Measurements from ENCODE around the gene GGNBP2.

GGNBP2 gene

DNA sequence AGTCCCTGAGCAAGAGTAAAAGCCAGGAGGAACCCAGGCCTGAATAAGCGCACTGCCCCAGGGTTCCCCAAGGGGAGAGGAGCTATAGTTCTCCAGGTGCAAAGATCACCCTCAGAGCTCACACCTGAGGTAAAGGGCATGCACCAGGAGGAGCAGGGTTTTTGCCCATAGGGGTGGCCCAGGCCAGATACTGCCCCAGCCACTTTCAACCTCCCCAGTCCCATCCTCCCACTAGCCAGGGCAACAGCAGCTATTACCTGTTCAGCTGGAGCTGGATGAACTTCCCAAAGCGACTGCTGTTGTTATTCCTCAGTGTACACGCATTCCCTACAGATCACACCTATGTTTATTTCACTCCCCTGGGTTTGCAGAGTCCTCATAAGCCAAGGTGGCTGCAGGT is 29.9 kb upstream of the GGNBP2 start:
- no peak for DNase-seq (ENCODE audit: low read depth)
- no peak overlapping the region for H3K4me3 ChIP-seq (ENCODE audit: low read depth, low read length)
- TF ChIP-seq, protein P1, sequence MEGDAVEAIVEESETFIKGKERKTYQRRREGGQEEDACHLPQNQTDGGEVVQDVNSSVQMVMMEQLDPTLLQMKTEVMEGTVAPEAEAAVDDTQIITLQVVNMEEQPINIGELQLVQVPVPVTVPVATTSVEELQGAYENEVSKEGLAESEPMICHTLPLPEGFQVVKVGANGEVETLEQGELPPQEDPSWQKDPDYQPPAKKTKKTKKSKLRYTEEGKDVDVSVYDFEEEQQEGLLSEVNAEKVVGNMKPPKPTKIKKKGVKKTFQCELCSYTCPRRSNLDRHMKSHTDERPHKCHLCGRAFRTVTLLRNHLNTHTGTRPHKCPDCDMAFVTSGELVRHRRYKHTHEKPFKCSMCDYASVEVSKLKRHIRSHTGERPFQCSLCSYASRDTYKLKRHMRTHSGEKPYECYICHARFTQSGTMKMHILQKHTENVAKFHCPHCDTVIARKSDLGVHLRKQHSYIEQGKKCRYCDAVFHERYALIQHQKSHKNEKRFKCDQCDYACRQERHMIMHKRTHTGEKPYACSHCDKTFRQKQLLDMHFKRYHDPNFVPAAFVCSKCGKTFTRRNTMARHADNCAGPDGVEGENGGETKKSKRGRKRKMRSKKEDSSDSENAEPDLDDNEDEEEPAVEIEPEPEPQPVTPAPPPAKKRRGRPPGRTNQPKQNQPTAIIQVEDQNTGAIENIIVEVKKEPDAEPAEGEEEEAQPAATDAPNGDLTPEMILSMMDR (conservative IDR thresholded peaks at IDR 0.05; ENCODE audit: low read depth, low read length), result no peak

DNA sequence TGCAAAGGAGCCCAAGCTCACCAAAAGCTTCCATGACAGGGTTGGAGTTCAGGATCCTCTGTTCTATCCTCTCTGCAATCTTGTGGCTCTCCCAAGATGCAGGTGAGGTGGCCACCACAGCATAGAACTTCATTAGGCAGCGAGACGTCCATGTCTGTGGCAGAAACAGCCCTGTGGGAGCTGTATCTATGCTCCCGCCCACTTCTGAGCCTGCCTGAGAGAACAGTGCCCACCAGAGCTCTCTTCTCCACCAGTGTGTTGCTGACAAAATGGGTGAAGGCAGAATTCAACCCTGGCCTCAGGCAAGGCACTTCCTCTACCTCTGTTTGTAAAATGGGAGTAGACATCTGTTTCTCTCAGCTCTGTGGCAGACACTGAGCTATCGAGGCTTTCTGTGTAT is 28.9 kb upstream of the GGNBP2 start:
- DNase-seq (ENCODE audit: low read depth), result no peak
- TF ChIP-seq, protein P1 (conservative IDR thresholded peaks at IDR 0.05; ENCODE audit: low read depth, low read length), result no peak
- no peak overlapping the region for H3K4me3 ChIP-seq (ENCODE audit: low read depth, low read length)

DNA sequence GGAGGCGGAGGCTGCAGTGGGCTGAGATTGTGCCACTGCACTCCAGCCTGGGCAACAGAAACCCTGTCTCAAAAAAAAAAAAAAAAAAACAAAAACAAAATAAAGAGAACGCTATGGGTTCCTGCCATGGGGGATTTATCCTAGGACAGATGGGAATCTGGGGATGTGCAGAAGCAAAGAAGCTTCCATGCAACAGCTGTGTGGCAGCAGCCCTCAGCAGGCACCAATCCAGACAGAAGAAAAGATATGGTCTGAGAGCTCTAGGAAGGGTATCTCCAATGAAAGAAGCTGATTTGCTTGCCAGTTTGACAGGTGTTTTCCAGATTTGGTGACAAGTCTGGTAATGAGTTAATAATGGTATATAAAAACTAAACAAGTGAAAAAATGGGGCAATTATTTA is 21.6 kb upstream of the GGNBP2 start:
- DNase-seq (ENCODE audit: low read depth), result no peak
- TF ChIP-seq, protein P1 (conservative IDR thresholded peaks at IDR 0.05; ENCODE audit: low read depth, low read length), result no peak
- H3K4me3 ChIP-seq (ENCODE audit: low read depth, low read length), result no peak overlapping the region

DNA sequence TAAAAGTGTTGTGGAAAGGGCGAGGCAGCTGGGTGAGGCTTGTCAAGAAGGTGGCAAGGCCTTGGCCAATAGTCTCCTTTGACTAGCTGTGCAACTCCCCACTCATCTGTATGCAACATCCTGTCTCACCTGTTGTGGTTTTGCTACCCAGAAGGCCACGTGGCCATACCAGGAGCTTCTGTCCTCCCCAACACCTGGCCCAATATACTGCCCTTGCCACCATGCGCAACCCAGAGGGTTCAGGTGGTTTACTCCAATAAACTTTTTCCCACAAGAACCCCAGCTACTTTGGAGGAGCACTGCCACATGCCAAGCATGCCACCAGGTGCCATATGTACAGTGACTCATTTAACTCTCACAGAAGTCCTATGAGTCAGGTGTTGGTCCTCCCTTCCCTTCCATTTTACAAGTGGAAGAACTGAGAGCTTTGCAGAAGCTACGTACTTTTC is 20.3 kb upstream of the GGNBP2 start:
- TF ChIP-seq, protein P1 (conservative IDR thresholded peaks at IDR 0.05; ENCODE audit: low read depth, low read length), result no peak
- DNase-seq (ENCODE audit: low read depth), result no peak
- no peak overlapping the region for H3K4me3 ChIP-seq (ENCODE audit: low read depth, low read length)

DNA sequence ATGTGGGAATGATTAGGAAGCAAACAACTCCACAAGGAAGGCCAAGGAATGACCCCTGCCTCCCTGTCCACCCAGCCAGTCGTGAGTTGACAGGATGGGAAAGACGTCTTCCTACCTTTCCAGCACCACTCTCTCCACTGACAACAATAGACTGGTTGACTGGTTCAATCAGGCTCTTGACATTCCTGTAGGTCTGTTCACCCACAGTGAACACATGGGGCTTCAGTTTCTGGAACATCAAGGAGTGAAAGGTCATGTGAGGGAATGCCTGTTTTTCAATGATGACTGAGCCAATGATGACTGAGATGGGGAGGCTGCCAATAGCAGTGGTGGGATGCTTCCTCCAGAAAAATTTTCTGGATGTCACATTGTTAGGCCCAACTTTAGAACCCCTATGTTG is 19.6 kb upstream of the GGNBP2 start:
- peak; percentile 34 for DNase-seq (ENCODE audit: low read depth)
- no peak overlapping the region for H3K4me3 ChIP-seq (ENCODE audit: low read depth, low read length)
- TF ChIP-seq, protein P1 (conservative IDR thresholded peaks at IDR 0.05; ENCODE audit: low read depth, low read length), result no peak

DNA sequence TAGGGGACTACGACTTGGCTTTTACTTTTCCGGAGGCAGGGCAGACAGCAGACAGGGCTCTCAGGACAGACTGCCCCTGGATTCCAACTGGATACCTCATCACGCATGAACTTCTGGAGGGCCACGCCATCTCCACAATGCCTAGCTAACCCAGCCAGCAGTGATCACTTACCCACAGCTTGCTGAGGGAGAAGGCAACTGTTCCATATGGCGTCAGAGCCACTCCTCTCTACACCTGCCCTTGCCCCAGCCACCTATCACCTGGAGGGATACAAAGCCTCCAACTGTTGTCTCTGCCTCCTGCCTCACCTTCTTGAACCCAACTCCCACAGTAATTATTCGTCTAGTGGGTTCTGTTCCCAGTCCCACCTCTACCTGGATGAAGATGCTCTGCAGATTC is 18.8 kb upstream of the GGNBP2 start:
- TF ChIP-seq, protein P1 (conservative IDR thresholded peaks at IDR 0.05; ENCODE audit: low read depth, low read length), result no peak
- DNase-seq (ENCODE audit: low read depth), result no peak
- no peak overlapping the region for H3K4me3 ChIP-seq (ENCODE audit: low read depth, low read length)

DNA sequence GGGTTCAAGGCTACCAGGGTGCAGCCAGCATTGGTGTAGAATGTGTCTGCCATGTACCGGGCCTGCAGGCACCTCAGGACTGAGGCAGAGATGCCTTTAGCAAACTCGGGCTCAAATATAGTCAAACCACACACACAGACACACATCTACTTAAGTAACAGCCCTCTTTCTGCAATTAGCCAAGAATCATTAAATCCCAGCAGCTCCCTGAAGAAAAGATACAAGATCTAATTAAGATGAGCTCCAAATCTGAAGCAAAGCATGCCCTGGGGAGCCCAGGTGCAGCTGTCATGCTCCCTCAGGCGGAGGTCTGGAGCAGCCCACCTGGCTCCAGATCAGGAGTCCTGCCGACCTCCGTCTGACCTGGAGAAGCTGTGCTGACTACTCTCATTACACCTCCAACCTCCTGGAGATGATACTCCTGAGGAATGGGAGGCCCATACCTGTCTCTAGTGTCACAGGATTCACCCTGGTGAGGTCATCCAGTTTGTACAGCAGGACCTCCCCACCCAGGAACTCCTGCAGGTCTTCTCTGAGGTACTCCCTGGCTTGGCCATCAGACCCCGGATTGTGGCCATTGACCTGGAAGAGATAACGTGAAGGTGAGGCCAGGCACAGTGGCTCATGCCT is 17.0 kb upstream of the GGNBP2 start:
- no peak for DNase-seq (ENCODE audit: low read depth)
- TF ChIP-seq, protein P1 (conservative IDR thresholded peaks at IDR 0.05; ENCODE audit: low read depth, low read length), result no peak
- H3K4me3 ChIP-seq (ENCODE audit: low read depth, low read length), result no peak overlapping the region

All from choroid plexus epithelial cell (primary cell).